Endodermal cell (in vitro differentiated cells): ENCODE data around the gene AQP9. TPM values are rescaled to one million over a fixed set of nuclear protein-coding genes. Genes with fewer than 3 reads are reported as not detected.

ENCODE experiments used
- DNase-seq: peaks from one replicate; pipeline ENCODE4 v3.0.0-alpha.2; 2017
- H3K27ac ChIP-seq: 2 replicates; pipeline ENCODE4 v1.5.1; 2013; ENCODE audit warnings: mild to moderate bottlenecking, low read depth, low read length, moderate library complexity
- H3K27me3 ChIP-seq: 2 replicates; pipeline ENCODE4 v1.6.1; 2013; ENCODE audit warnings: mild to moderate bottlenecking, low read length, moderate library complexity; ENCODE audit not compliant: insufficient read depth, control insufficient read depth, poor library complexity, severe bottlenecking
- H3K36me3 ChIP-seq: 2 replicates; pipeline ENCODE4 v1.7.0; 2013; ENCODE audit warnings: mild to moderate bottlenecking, low read length, moderate library complexity; ENCODE audit not compliant: control insufficient read depth, insufficient read depth
- H3K4me1 ChIP-seq: one replicate; pipeline ENCODE4 v1.7.0; 2013; ENCODE audit warnings: low read length; ENCODE audit not compliant: control insufficient read depth, insufficient read depth
- H3K4me3 ChIP-seq: 2 replicates; pipeline ENCODE4 v1.5.1; 2013; ENCODE audit warnings: mild to moderate bottlenecking, low read length, moderate library complexity
- H3K9ac ChIP-seq: 2 replicates; pipeline ENCODE4 v1.6.1; 2013; ENCODE audit warnings: mild to moderate bottlenecking, low read length, moderate library complexity; ENCODE audit not compliant: poor library complexity, severe bottlenecking; ENCODE audit errors: extremely low read depth
- H3K9me3 ChIP-seq: 2 replicates; pipeline ENCODE4 v1.6.1; 2013; ENCODE audit warnings: mild to moderate bottlenecking, low read length, moderate library complexity; ENCODE audit not compliant: control insufficient read depth
- H3K27ac Mint-ChIP-seq: 2 replicates; pipeline ENCODE4 v1.8.0; 2020; ENCODE audit warnings: mixed read lengths
- H3K27me3 Mint-ChIP-seq: 2 replicates; pipeline ENCODE4 v1.8.0; 2021; ENCODE audit warnings: mild to moderate bottlenecking, mixed read lengths; ENCODE audit not compliant: insufficient read depth
- H3K36me3 Mint-ChIP-seq: 2 replicates; pipeline ENCODE4 v1.8.0; 2020; ENCODE audit warnings: low read depth, mixed read lengths
- H3K4me1 Mint-ChIP-seq: 2 replicates; pipeline ENCODE4 v1.8.0; 2020; ENCODE audit warnings: mixed read lengths
- H3K4me3 Mint-ChIP-seq: 2 replicates; pipeline ENCODE4 v1.8.0; 2020; ENCODE audit warnings: mild to moderate bottlenecking, moderate library complexity, mixed read lengths
- H3K9me3 Mint-ChIP-seq: 2 replicates; pipeline ENCODE4 v1.8.0; 2020; ENCODE audit warnings: mild to moderate bottlenecking, mixed read lengths
- CTCF ChIP-seq: fragments of 200-600 bp; sonication (generic); conservative IDR thresholded peaks from 2 replicates; pipeline ENCODE4 v1.5.0; 2021; ENCODE audit warnings: antibody characterized with exemption, mild to moderate bottlenecking
- WGBS, 2 experiments: methylation state at CpG; one replicate each; pipeline versions ENCODE4 v1.1.5 to v1.1.7; 2013; ENCODE audit warnings: missing lambda C conversion rate in 2 of 2, mixed read lengths in 1 of 2; ENCODE audit not compliant: insufficient coverage in 1 of 2, insufficient read length in 1 of 2; 5-methylcytosine and 5-hydroxymethylcytosine counted together
- total RNA-seq, 2 donors: library from RNA; stranded (reverse); fragmentation: NEBNext Ultra II Directional in 1 of 2; extraction: Animal tissue kit (Norgen Biotek cat#: 25700) in 1 of 2; gene quantifications; 2 replicates in 1 of 2; 3 replicates in 1 of 2; pipeline ENCODE4 v1.2.1, GENCODE V29; 2021

The AQP9 gene
- total RNA-seq, 2 donors from 2014 or later, result not detected

DNA sequence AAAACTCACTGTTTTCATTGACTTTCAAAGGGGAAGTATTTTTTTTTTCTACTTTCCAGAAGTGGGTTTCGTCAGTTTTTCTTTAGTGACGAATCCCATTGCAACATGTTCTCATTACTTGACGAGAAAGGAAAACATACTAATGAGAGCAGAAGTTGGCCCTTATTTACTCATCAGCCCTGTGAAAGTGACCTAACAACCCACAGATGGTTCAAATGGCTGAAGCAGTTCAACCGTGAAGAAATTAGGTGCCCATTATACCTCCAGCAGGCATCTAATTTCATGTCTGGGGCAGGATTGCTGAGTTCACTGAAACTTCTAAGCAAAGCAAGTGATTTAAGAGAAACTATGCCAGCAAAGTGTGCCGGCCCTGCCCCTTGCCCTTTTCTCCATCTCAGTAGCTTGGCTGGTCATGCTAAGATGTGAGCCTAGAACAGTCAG lies 9.0 kb downstream of the AQP9 start:
- no peaks in the 10 kb centered on the region for H3K27me3 Mint-ChIP-seq
- 92 to 94% methylated on average over 5 of the region's 5 CpGs for WGBS, 2 experiments

GRCh38 chr15:58148120-58148519 lies 9.9 kb downstream of the AQP9 start:
- Mint-ChIP-seq H3K4me1 (no peaks in the 10 kb centered on the region), H3K27ac (no peak overlapping the region), H3K27me3 (no peaks in the 10 kb centered on the region), H3K4me3 (no peak overlapping the region), H3K36me3 (no peaks in the 10 kb centered on the region), H3K9me3 (no peaks in the 10 kb centered on the region)
- Histone ChIP-seq H3K27ac (no peak overlapping the region), H3K9ac (no peak overlapping the region), H3K9me3 (no peaks in the 10 kb centered on the region), H3K4me3 (no peak overlapping the region), H3K27me3 (no peaks in the 10 kb centered on the region), H3K36me3 (no peaks in the 10 kb centered on the region), H3K4me1 (no peaks in the 10 kb centered on the region)
- no peak for TF ChIP-seq CTCF
- DNase-seq, result no peak

More for the DNA sequence above, 9.0 kb downstream of the AQP9 start:
- Histone ChIP-seq H3K9ac (no peak overlapping the region), H3K4me3 (no peak overlapping the region), H3K4me1 (no peaks in the 10 kb centered on the region), H3K9me3 (no peaks in the 10 kb centered on the region), H3K27ac (no peak overlapping the region), H3K36me3 (no peaks in the 10 kb centered on the region), H3K27me3 (no peaks in the 10 kb centered on the region)
- DNase-seq, result no peak
- Mint-ChIP-seq H3K4me1 (no peaks in the 10 kb centered on the region), H3K4me3 (no peak overlapping the region), H3K27ac (no peak overlapping the region), H3K36me3 (no peaks in the 10 kb centered on the region), H3K9me3 (no peaks in the 10 kb centered on the region)
- no peak for TF ChIP-seq CTCF

GRCh38 chr15:58148633-58149445 lies 10.7 kb downstream of the AQP9 start:
- H3K27me3 Mint-ChIP-seq, result no peaks in the 10 kb centered on the region
- H3K4me3 ChIP-seq, result no peak overlapping the region
- no peak overlapping the region for H3K27ac Mint-ChIP-seq
- no peak for DNase-seq
- no peaks in the 10 kb centered on the region for H3K4me1 ChIP-seq
- no peaks in the 10 kb centered on the region for H3K4me1 Mint-ChIP-seq
- WGBS, 2 experiments, result 92 to 95% methylated on average over 3 to 4 of the region's 4 CpGs
- H3K9me3 ChIP-seq, result no peaks in the 10 kb centered on the region
- no peak for TF ChIP-seq CTCF
- H3K9me3 Mint-ChIP-seq, result no peaks in the 10 kb centered on the region
- H3K27me3 ChIP-seq, result no peaks in the 10 kb centered on the region
- no peak overlapping the region for H3K9ac ChIP-seq
- H3K36me3 ChIP-seq, result no peaks in the 10 kb centered on the region
- no peaks in the 10 kb centered on the region for H3K36me3 Mint-ChIP-seq
- no peak overlapping the region for H3K27ac ChIP-seq
- no peak overlapping the region for H3K4me3 Mint-ChIP-seq
